PC-3 (cell line): ENCODE measurements around the gene CACNA1D. TPM values are rescaled to one million over a fixed set of nuclear protein-coding genes. Genes with fewer than 3 reads are reported as not detected.

Experiments
- ATAC-seq: fragments of 200-7000 bp; cut with Tn5 transposase; 2 replicates; pipeline ENCODE4 v1.9.1; 2020; ENCODE audit warnings: mild to moderate bottlenecking, moderate library complexity
- BruUV-seq: library from RNA; stranded (reverse); fragments of 400-500 nt; replicated peaks from 2 replicates; lab custom pipeline; 2021; lab: Mats Ljungman, UMichigan
- CTCF ChIA-PET: fragments of 300-600 bp; sonication (Branson Sonifier 250); formaldehyde crosslinking; loops from one replicate; lab custom pipeline; 2022; ENCODE audit warnings: antibody characterized with exemption; lab: Charles Lee
- POLR2A ChIA-PET: fragments of 300-600 bp; sonication (Branson Sonifier 250); formaldehyde crosslinking; loops from one replicate; lab custom pipeline; 2022; ENCODE audit warnings: antibody characterized with exemption; ENCODE audit not compliant: unreplicated experiment; lab: Charles Lee
- DNase-seq: peaks from one replicate; pipeline ENCODE4 v3.0.0-alpha.2; 2015
- H2AFZ ChIP-seq: fragments of 300-600 bp; sonication (generic); 2 replicates; pipeline ENCODE4 v1.6.0; 2016; ENCODE audit warnings: antibody characterized with exemption, low read length
- H3F3A ChIP-seq: fragments of 300-600 bp; sonication (generic); one replicate; pipeline ENCODE4 v1.6.0; 2017; ENCODE audit warnings: antibody characterized with exemption, low read length, control low read depth, mild to moderate bottlenecking; ENCODE audit not compliant: unreplicated experiment
- H3K27ac ChIP-seq: fragments of 300-600 bp; sonication (generic); 2 replicates; pipeline ENCODE4 v1.5.1; 2016; ENCODE audit warnings: mild to moderate bottlenecking, low read length
- H3K27me3 ChIP-seq: fragments of 300-600 bp; sonication (generic); 2 replicates; pipeline ENCODE4 v1.6.1; 2016; ENCODE audit warnings: low read length, mixed read lengths
- H3K36me3 ChIP-seq: fragments of 300-600 bp; sonication (generic); 2 replicates; pipeline ENCODE4 v1.6.1; 2016; ENCODE audit warnings: low read depth, mixed run types, low read length, mixed read lengths
- H3K4me1 ChIP-seq: fragments of 300-600 bp; sonication (generic); 2 replicates; pipeline ENCODE4 v1.5.1; 2016; ENCODE audit warnings: low read length; ENCODE audit not compliant: insufficient read depth
- H3K4me2 ChIP-seq: fragments of 300-600 bp; sonication (generic); 2 replicates; pipeline ENCODE4 v1.6.0; 2016; ENCODE audit warnings: low read length
- H3K4me3 ChIP-seq: fragments of 300-600 bp; sonication (generic); 2 replicates; pipeline ENCODE4 v1.5.1; 2016; ENCODE audit warnings: mild to moderate bottlenecking, low read length, mixed read lengths
- H3K79me2 ChIP-seq: fragments of 300-600 bp; sonication (generic); 2 replicates; pipeline ENCODE4 v1.6.1; 2017; ENCODE audit warnings: low read length, mixed read lengths
- H3K9ac ChIP-seq: fragments of 300-600 bp; sonication (generic); 2 replicates; pipeline ENCODE4 v1.6.0; 2016; ENCODE audit warnings: mild to moderate bottlenecking, low read length
- H3K9me2 ChIP-seq: fragments of 300-600 bp; sonication (generic); replicated peaks from 2 replicates; pipeline ENCODE4 v1.6.1; 2016; ENCODE audit warnings: mixed run types, low read length, mixed read lengths
- H3K9me3 ChIP-seq: fragments of 300-600 bp; sonication (generic); 2 replicates; pipeline ENCODE4 v1.6.1; 2016; ENCODE audit warnings: low read length, mixed read lengths
- H4K20me1 ChIP-seq: fragments of 300-600 bp; sonication (generic); 2 replicates; pipeline ENCODE4 v1.6.1; 2016; ENCODE audit warnings: low read length, mixed read lengths
- EZH2 ChIP-seq: fragments of 300-600 bp; sonication (generic); IDR thresholded peaks from one replicate; pipeline ENCODE4 v1.6.1; 2017; ENCODE audit warnings: antibody characterized with exemption, mild to moderate bottlenecking, low read length; ENCODE audit not compliant: unreplicated experiment
- EZH2phosphoT487 ChIP-seq: fragments of 300-600 bp; sonication (generic); IDR thresholded peaks from 2 replicates; pipeline ENCODE4 v1.6.1; 2018; ENCODE audit warnings: mild to moderate bottlenecking, antibody characterized with exemption, low read length, borderline replicate concordance
- intact Hi-C: fragments of 100-400 bp; cut with micrococcal nuclease; formaldehyde crosslinking; loops from 2 replicates; pipeline ENCODE4 v1.9.0; 2023
- total RNA-seq: library from RNA; depleted of rRNA; stranded (reverse); fragments of >200 nt; gene quantifications from 2 replicates; pipeline ENCODE4 v1.2.3, GENCODE V29; 2014
- TF ChIP-seq, protein P1 (sequence below): fragments of 300-600 bp; sonication (generic); conservative IDR thresholded peaks from 2 replicates; pipeline ENCODE4 v1.5.1; 2017; ENCODE audit warnings: antibody characterized with exemption, low read depth, mild to moderate bottlenecking, low read length

CACNA1D gene
- total RNA-seq, 1 experiment from 2014 or later = not detected

DNA sequence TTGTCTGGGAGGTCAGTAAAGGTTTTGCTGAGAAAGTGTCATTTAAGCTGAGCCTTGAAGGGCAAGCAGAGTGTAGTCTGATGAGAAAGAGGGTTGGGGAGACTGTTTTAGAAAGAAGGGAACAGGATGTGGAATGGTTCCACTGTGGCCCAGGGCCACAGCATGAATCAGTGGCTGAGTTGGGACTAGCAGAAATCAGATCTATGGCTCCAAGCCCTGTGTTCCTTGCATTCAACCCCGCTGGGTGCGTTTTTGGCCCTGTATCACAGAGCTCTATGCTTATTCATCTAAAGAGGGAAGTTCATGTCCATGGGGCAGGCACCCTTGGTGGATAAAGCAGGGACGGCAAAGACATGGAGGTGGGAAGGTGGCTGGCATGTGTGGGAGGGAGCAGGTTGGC lies 151.3 kb downstream of the CACNA1D start:
- H4K20me1 ChIP-seq = no peaks in the 10 kb centered on the region

DNA sequence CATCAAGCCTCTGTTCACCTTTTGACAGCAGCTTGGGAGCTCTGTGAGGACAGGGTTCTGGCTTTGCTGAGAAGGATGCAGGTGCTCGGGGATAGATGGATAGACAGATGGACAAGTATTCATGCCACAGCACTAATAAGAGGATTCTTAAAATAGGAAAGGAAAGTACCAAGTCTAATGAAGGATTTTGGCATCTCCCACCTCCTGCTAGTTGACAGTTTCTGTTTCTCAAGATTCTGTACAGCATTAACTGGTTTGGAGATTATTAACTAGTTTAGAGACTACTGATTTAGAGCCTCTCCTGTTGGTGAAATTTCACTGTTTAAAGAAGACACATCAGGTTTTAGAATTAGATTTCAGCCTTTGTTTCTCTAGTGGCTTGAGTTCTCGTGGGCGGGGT lies 152.3 kb downstream of the CACNA1D start:
- no peaks in the 10 kb centered on the region for H3K4me1 ChIP-seq
- ATAC-seq = no peak
- TF ChIP-seq, protein P1, sequence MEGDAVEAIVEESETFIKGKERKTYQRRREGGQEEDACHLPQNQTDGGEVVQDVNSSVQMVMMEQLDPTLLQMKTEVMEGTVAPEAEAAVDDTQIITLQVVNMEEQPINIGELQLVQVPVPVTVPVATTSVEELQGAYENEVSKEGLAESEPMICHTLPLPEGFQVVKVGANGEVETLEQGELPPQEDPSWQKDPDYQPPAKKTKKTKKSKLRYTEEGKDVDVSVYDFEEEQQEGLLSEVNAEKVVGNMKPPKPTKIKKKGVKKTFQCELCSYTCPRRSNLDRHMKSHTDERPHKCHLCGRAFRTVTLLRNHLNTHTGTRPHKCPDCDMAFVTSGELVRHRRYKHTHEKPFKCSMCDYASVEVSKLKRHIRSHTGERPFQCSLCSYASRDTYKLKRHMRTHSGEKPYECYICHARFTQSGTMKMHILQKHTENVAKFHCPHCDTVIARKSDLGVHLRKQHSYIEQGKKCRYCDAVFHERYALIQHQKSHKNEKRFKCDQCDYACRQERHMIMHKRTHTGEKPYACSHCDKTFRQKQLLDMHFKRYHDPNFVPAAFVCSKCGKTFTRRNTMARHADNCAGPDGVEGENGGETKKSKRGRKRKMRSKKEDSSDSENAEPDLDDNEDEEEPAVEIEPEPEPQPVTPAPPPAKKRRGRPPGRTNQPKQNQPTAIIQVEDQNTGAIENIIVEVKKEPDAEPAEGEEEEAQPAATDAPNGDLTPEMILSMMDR = no peak
- TF ChIP-seq EZH2phosphoT487 = no peak
- TF ChIP-seq EZH2 = no peak
- H3K9me3 ChIP-seq = no peaks in the 10 kb centered on the region
- no peak overlapping the region for H3K9ac ChIP-seq
- no peaks in the 10 kb centered on the region for H3K79me2 ChIP-seq
- intact Hi-C loops = no loop called here
- POLR2A ChIA-PET = no interaction called here
- no peaks in the 10 kb centered on the region for H4K20me1 ChIP-seq
- no peak overlapping the region for H3K27ac ChIP-seq
- no peaks in the 10 kb centered on the region for H3F3A ChIP-seq
- no peak overlapping the region for H3K4me3 ChIP-seq
- H2AFZ ChIP-seq = no peak overlapping the region
- CTCF ChIA-PET = no interaction called here
- BruUV-seq = no TSS peak
- no peaks in the 10 kb centered on the region for H3K9me2 ChIP-seq
- H3K36me3 ChIP-seq = no peaks in the 10 kb centered on the region
- DNase-seq = no peak
- H3K27me3 ChIP-seq = peaks cover 90% of the 10 kb centered on the region
- H3K4me2 ChIP-seq = no peak overlapping the region

More for the DNA sequence above, 151.3 kb downstream of the CACNA1D start:
- ATAC-seq (no peak), DNase-seq (no peak)
- Histone ChIP-seq H3F3A (no peaks in the 10 kb centered on the region), H3K4me3 (no peak overlapping the region), H3K9me3 (no peaks in the 10 kb centered on the region), H3K79me2 (no peaks in the 10 kb centered on the region), H3K9ac (no peak overlapping the region), H3K9me2 (no peaks in the 10 kb centered on the region), H3K36me3 (no peaks in the 10 kb centered on the region), H3K27me3 (peaks cover 90% of the 10 kb centered on the region), H3K27ac (no peak overlapping the region), H3K4me2 (no peak overlapping the region), H2AFZ (no peak overlapping the region), H3K4me1 (no peaks in the 10 kb centered on the region)
- TF ChIP-seq, protein P1 = no peak
- TF ChIP-seq EZH2phosphoT487 (no peak), EZH2 (no peak)
- intact Hi-C loops = no loop called here
- BruUV-seq = no TSS peak
- POLR2A ChIA-PET = no interaction called here
- CTCF ChIA-PET = no interaction called here

DNA sequence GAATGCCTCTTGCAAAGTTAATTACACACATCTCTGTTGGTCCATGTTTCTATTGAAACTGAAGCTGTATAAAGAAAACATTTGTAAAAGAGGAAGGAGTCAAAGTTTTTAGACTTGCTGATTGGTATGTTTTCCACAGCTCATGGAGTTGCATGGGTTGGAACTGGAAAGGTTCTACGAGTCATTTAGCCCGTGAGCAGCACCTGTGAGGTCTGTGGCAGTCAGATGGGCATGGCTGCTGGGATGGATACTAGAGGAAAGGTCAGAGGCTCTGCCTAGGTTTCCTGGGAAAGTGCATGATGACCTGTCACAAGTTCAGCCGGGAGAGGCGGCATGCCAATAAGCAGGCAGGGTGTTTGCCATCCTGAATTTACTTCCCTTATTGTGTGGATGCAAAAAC lies 155.4 kb downstream of the CACNA1D start:
- Histone ChIP-seq H3K9me2 (no peaks in the 10 kb centered on the region), H3K4me3 (no peak overlapping the region), H3K27me3 (peaks cover 68% of the 10 kb centered on the region), H3K27ac (no peak overlapping the region), H3K4me2 (no peak overlapping the region), H3K4me1 (no peaks in the 10 kb centered on the region), H3F3A (no peaks in the 10 kb centered on the region), H3K79me2 (no peaks in the 10 kb centered on the region), H3K9ac (no peak overlapping the region), H3K9me3 (no peaks in the 10 kb centered on the region), H3K36me3 (no peaks in the 10 kb centered on the region), H2AFZ (no peak overlapping the region), H4K20me1 (no peaks in the 10 kb centered on the region)
- intact Hi-C loops = no loop called here
- no peak for DNase-seq
- ChIA-PET CTCF (no interaction called here), POLR2A (no interaction called here)
- no peak for ATAC-seq
- BruUV-seq = no TSS peak
- TF ChIP-seq, protein P1 = no peak
- no peak for TF ChIP-seq EZH2
- no peak for TF ChIP-seq EZH2phosphoT487
